MCF 10A (cell line): ENCODE measurements around the gene CAND2. TPM values are rescaled to one million over a fixed set of nuclear protein-coding genes. Genes with fewer than 3 reads are reported as not detected.
A peak's percentile ranks its signal among the peaks of the same experiment; 100 is the strongest.

Experiments
- BruUV-seq: library from RNA; stranded (reverse); fragments of 400-500 nt; replicated peaks from 2 replicates; lab custom pipeline; 2021; lab: Mats Ljungman, UMichigan
- CTCF ChIA-PET: fragments of 300-600 bp; sonication (Branson Sonifier 250); formaldehyde crosslinking; extraction: SDS; loops from one replicate; lab custom pipeline; 2021; ENCODE audit warnings: antibody characterized with exemption, inconsistent platforms; lab: Yijun Ruan, JAX
- POLR2A ChIA-PET: fragments of 300-600, 350-650 bp; sonication (Branson Sonifier 250); formaldehyde crosslinking; extraction: SDS; loops from one replicate; lab custom pipeline; 2020; ENCODE audit warnings: antibody characterized with exemption, inconsistent platforms; lab: Yijun Ruan, JAX
- DNase-seq: peaks from one replicate; pipeline ENCODE4 v3.0.0-alpha.2; 2018; ENCODE audit not compliant: unreplicated experiment
- H3K27ac Mint-ChIP-seq: one replicate; pipeline ENCODE4 v1.8.0; 2022; ENCODE audit warnings: mild to moderate bottlenecking, low read depth, mixed read lengths; ENCODE audit not compliant: unreplicated experiment
- H3K27me3 Mint-ChIP-seq: one replicate; pipeline ENCODE4 v1.8.0; 2022; ENCODE audit warnings: mixed read lengths; ENCODE audit not compliant: insufficient read depth, unreplicated experiment
- H3K36me3 Mint-ChIP-seq: one replicate; pipeline ENCODE4 v1.8.0; 2022; ENCODE audit warnings: mild to moderate bottlenecking, moderate library complexity, mixed read lengths; ENCODE audit not compliant: insufficient read depth, unreplicated experiment
- H3K4me1 Mint-ChIP-seq: one replicate; pipeline ENCODE4 v1.8.0; 2022; ENCODE audit warnings: mixed read lengths; ENCODE audit not compliant: insufficient read depth, unreplicated experiment
- H3K4me3 Mint-ChIP-seq: one replicate; pipeline ENCODE4 v1.8.0; 2022; ENCODE audit warnings: mild to moderate bottlenecking, moderate library complexity, mixed read lengths; ENCODE audit not compliant: unreplicated experiment
- H3K9me3 Mint-ChIP-seq: one replicate; pipeline ENCODE4 v1.8.0; 2022; ENCODE audit warnings: mixed read lengths; ENCODE audit not compliant: unreplicated experiment
- intact Hi-C: fragments of 100-400 bp; cut with micrococcal nuclease; formaldehyde crosslinking; loops from 2 replicates; pipeline ENCODE4 v1.14.1; 2022
- total RNA-seq: library from RNA; stranded (reverse); gene quantifications from 2 replicates; pipeline ENCODE4 v1.2.3, GENCODE V29; 2022
- TF ChIP-seq, protein P1 (sequence below): fragments of 200-600 bp; IDR thresholded peaks from one replicate; pipeline ENCODE4 v1.8.0; 2022; ENCODE audit warnings: antibody characterized with exemption, mild to moderate bottlenecking; ENCODE audit not compliant: unreplicated experiment

CAND2 gene
- total RNA-seq, 1 experiment from 2014 or later = not detected

DNA sequence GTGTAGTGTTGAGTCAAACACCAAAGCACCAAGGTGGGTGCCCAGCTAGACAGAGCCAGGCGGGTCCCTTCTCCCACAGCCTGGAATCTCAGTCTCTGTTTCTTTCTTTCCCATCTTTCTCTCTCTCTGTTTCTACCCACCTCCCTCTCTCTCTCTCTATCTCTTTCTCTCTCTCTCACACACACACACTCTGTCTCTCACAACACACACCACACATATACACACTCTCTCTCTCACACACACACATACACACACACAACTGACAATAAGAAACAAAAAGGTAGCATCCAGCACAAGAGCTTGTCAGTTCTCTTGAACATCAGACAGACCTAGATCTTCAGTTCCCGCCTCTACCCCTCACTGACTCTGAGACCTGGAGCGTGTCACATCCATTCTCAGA lies 39.8 kb upstream of the CAND2 start:
- peaks cover 21% of the 10 kb centered on the region for H3K36me3 Mint-ChIP-seq
- no peak overlapping the region for H3K4me3 Mint-ChIP-seq
- ChIA-PET CTCF (interaction anchor here (1.1 to 2.5 kb wide), 2 partner anchors 32 to 51 kb away, joined by 3 to 6 read pairs; no protein-coding TSS in a partner anchor), POLR2A (no interaction called here)
- BruUV-seq = no TSS peak
- H3K27ac Mint-ChIP-seq = no peak overlapping the region
- no peaks in the 10 kb centered on the region for H3K27me3 Mint-ChIP-seq
- intact Hi-C loops = no loop called here
- peaks cover 56% of the 10 kb centered on the region for H3K4me1 Mint-ChIP-seq
- DNase-seq = no peak
- no peaks in the 10 kb centered on the region for H3K9me3 Mint-ChIP-seq
- TF ChIP-seq, protein P1, sequence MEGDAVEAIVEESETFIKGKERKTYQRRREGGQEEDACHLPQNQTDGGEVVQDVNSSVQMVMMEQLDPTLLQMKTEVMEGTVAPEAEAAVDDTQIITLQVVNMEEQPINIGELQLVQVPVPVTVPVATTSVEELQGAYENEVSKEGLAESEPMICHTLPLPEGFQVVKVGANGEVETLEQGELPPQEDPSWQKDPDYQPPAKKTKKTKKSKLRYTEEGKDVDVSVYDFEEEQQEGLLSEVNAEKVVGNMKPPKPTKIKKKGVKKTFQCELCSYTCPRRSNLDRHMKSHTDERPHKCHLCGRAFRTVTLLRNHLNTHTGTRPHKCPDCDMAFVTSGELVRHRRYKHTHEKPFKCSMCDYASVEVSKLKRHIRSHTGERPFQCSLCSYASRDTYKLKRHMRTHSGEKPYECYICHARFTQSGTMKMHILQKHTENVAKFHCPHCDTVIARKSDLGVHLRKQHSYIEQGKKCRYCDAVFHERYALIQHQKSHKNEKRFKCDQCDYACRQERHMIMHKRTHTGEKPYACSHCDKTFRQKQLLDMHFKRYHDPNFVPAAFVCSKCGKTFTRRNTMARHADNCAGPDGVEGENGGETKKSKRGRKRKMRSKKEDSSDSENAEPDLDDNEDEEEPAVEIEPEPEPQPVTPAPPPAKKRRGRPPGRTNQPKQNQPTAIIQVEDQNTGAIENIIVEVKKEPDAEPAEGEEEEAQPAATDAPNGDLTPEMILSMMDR = no peak

DNA sequence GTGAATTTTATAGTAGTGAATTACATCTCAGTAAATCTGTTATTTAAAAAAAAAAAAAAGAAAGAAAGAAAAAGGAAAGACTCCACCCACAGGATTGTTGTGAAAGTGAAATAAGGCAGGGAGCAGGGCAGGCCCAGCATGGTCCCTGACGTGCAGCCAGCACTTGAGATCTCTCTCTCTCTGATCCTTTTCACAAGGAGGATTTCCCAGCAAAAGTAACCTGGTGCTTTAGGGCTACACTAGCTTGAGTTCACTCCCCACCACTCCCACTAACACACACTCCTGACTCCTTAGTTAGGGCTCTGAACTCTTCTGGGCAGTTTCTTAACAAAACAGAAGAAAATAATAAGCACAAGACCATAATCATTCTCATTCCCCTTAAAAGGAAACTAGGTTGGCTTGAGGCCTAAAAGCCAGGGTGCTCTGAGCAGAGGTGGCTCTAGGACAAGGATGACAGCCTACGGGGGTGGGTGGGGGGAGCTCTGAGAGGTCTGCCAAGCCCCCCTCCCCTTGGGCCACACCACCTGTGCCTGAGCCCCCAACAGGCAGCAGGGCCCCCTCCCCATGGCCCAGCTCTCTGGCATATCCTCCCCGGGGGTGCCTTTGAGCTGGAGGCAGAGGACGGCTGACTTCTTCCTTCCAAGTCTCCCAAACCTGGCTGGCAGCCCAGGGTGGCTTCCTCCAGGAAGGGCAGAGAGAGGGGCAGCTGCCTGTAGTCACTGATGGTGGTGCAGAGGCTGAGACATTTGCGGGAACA lies 38.3 kb upstream of the CAND2 start:
- peaks cover 15% of the 10 kb centered on the region for H3K36me3 Mint-ChIP-seq
- peak; percentile 61 for DNase-seq
- intact Hi-C loops = no loop called here
- H3K27ac Mint-ChIP-seq = peak overlapping the region; percentile 74
- TF ChIP-seq, protein P1 = no peak
- H3K27me3 Mint-ChIP-seq = no peaks in the 10 kb centered on the region
- no peaks in the 10 kb centered on the region for H3K9me3 Mint-ChIP-seq
- peak overlapping the region; percentile 43 for H3K4me3 Mint-ChIP-seq
- POLR2A ChIA-PET = interaction anchor here (0.5 to 3.2 kb wide), 15 partner anchors 8 to 1550 kb away, joined by 3 to 33 read pairs (median 4); partner anchors contain the start of genes MKRN2, RAF1, RPL32 and TSEN2
- peaks cover 53% of the 10 kb centered on the region for H3K4me1 Mint-ChIP-seq
- CTCF ChIA-PET = interaction anchor here (0.6 to 2.5 kb wide), 7 partner anchors 38 to 876 kb away, joined by 3 to 8 read pairs (median 5); partner anchors contain the start of gene RPL32
- BruUV-seq = no TSS peak

GRCh38 chr3:12759097-12759679 lies 37.3 kb upstream of the CAND2 start, which contains the start of gene TMEM40:
TMEM40 (minus strand) TSS chr3:12759259; CDS start chr3:12749832, 9,427 bp downstream.
- no TSS peak for BruUV-seq
- H3K4me3 Mint-ChIP-seq = peak within 1 kb of the TSS; percentile 43
- no peaks in the 10 kb centered on the region for H3K9me3 Mint-ChIP-seq
- peaks cover 6% of the 10 kb centered on the region for H3K36me3 Mint-ChIP-seq
- intact Hi-C loops = loop anchor here (1.0 kb wide), 1 partner anchor 8 kb away; no protein-coding TSS in a partner anchor
- POLR2A ChIA-PET = interaction anchor here (0.5 to 3.2 kb wide), 16 partner anchors 9 to 1538 kb away, joined by 3 to 33 read pairs (median 4); partner anchors contain the start of genes MKRN2, RAF1, RPL32 and TSEN2
- peak; percentile 86 for DNase-seq
- TF ChIP-seq, protein P1 = no peak
- H3K27ac Mint-ChIP-seq = peak within 1 kb of the TSS; percentile 74
- no peaks in the 10 kb centered on the region for H3K27me3 Mint-ChIP-seq
- CTCF ChIA-PET = interaction anchor here (0.5 to 2.2 kb wide), 10 partner anchors 39 to 82 kb away, joined by 3 to 9 read pairs (median 4); partner anchors contain the start of gene RPL32
- H3K4me1 Mint-ChIP-seq = peaks cover 49% of the 10 kb centered on the region
